ENCODE results near the gene FGGY.

The FGGY gene

DNA sequence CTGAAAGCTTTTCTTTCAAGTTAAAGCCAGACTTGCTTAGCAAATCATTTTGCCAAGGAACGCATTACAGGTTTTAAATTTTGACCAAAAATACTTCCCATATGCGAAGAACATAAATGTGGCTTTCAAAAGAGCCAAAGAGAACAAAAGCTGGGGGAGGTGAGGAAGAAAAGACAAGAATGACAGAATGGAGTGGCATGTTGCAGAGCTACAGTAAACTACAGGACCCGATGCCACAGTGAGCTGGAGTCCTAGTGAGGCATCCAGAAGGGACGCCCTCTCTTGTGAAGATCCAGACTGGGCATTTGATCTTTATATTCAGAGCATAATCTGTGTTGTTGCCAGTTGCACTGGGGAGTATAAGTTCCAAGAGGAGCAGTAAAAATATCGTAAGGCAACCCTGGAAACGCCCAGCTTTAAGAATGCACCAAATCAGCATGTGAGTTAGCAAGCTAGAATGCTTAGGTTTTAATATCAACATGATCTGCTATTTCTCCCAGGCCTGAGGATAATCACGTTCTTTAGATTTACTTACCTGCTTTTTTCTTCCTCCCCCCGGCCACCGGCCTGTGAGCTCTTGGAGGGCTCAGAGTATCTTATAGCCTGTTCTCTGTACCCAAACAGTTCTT is 469.4 kb downstream of the FGGY start:
- TF ChIP-seq CTCF (IDR thresholded peaks at IDR 0.05; ENCODE audit: low read length, missing control alignments), result no peak
- no peak for DNase-seq (ENCODE audit: low read depth)
- H3K4me3 ChIP-seq (replicated peaks; ENCODE audit: low read depth, low read length), result no peak overlapping the region

- no peak for TF ChIP-seq CTCF (IDR thresholded peaks at IDR 0.05; ENCODE audit: low read length, missing control alignments)
- no peak overlapping the region for H3K4me3 ChIP-seq (replicated peaks; ENCODE audit: low read depth, low read length)
- DNase-seq (ENCODE audit: low read depth), result peak; percentile 75
These were observed 470.2 kb downstream of the FGGY start for GRCh38 chr1:59767119-59767518.

GRCh38 chr1:59768792-59769735 is 472.2 kb downstream of the FGGY start:
- H3K4me3 ChIP-seq (replicated peaks; ENCODE audit: low read depth, low read length), result no peak overlapping the region
- DNase-seq (ENCODE audit: low read depth), result no peak
- TF ChIP-seq CTCF (IDR thresholded peaks at IDR 0.05; ENCODE audit: low read length, missing control alignments), result no peak

DNA sequence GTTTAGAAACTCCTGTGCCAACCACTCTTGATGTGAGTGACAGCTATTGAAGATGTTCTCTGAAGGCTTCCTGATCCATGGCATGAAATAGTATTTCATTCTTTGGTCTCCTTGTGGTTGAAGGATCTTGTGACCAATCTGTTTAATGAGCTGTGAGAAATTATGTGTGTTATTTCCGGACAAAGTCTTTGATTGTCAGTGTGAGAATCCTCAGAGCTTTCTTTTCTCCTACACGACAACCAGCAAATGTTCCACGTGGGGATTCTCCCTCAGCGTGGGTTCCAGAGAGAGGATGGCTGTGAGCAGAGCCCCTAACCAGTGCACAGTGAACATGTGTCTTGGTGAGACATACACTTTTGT is 472.8 kb downstream of the FGGY start:
- no peak for TF ChIP-seq CTCF (IDR thresholded peaks at IDR 0.05; ENCODE audit: low read length, missing control alignments)
- no peak overlapping the region for H3K4me3 ChIP-seq (replicated peaks; ENCODE audit: low read depth, low read length)
- DNase-seq (ENCODE audit: low read depth), result no peak

DNA sequence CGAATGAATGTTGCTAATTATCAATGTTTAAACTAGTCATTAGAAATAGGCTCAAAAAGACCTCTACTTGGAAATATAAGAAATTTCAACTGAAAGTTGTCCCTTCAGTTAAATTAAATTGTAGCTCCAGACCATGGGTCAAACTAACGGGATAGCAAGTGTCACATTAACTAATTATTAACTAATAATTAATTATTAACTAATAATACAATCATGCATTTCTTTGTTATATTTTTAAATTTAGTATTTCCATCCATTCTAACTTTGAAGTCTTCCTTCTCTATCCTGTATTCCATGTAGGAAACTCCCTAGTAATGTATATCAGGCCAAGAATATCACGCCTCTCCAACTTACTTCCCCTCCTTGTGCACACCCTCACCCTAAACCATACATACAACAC is 474.5 kb downstream of the FGGY start:
- no peak overlapping the region for H3K4me3 ChIP-seq (replicated peaks; ENCODE audit: low read depth, low read length)
- no peak for DNase-seq (ENCODE audit: low read depth)
- no peak for TF ChIP-seq CTCF (IDR thresholded peaks at IDR 0.05; ENCODE audit: low read length, missing control alignments)

GRCh38 chr1:59775480-59775879 is 478.6 kb downstream of the FGGY start:
- no peak for TF ChIP-seq CTCF (IDR thresholded peaks at IDR 0.05; ENCODE audit: low read length, missing control alignments)
- no peak overlapping the region for H3K4me3 ChIP-seq (replicated peaks; ENCODE audit: low read depth, low read length)
- no peak for DNase-seq (ENCODE audit: low read depth)
